Thymus (tissue), 11 donors: Measurements from ENCODE around the gene AP4B1. TPM values are rescaled to one million over a fixed set of nuclear protein-coding genes. Genes with fewer than 3 reads are reported as not detected.
A peak's percentile ranks its signal among the peaks of the same experiment; 100 is the strongest.

Experiments
- DNase-seq, 9 donors: peaks; one replicate each; pipeline ENCODE4 v3.0.0-alpha.2; 2013; ENCODE audit warnings: low spot score in 9 of 9, low read depth in 6 of 9, missing footprints in 1 of 9
- H3K27ac ChIP-seq, 2 donors: one replicate each; pipeline ENCODE4 v1.5.1; 2013; ENCODE audit warnings: control low read depth in 1 of 2, low read depth in 1 of 2, low read length in 1 of 2, mild to moderate bottlenecking in 1 of 2, moderate library complexity in 1 of 2
- H3K27me3 ChIP-seq, 2 donors: one replicate each; pipeline ENCODE4 v1.5.1; 2013; ENCODE audit warnings: low read length in 1 of 2; ENCODE audit not compliant: control insufficient read depth in 2 of 2, insufficient read depth in 1 of 2
- H3K36me3 ChIP-seq, 2 donors: one replicate each; pipeline ENCODE4 v1.5.1; 2013; ENCODE audit warnings: low read length in 1 of 2, mild to moderate bottlenecking in 1 of 2, moderate library complexity in 1 of 2; ENCODE audit not compliant: control insufficient read depth in 2 of 2, insufficient read depth in 2 of 2
- H3K4me1 ChIP-seq, 2 donors: one replicate each; pipeline ENCODE4 v1.5.1; 2013; ENCODE audit warnings: low read length in 2 of 2; ENCODE audit not compliant: control insufficient read depth in 2 of 2, insufficient read depth in 2 of 2
- H3K4me3 ChIP-seq, 2 donors: one replicate each; pipeline ENCODE4 v1.5.1; 2013; ENCODE audit warnings: low read length in 2 of 2, control low read depth in 1 of 2, mild to moderate bottlenecking in 1 of 2
- H3K9me3 ChIP-seq, 2 donors: one replicate each; pipeline ENCODE4 v1.5.1; 2013; ENCODE audit warnings: low read length in 1 of 2, mild to moderate bottlenecking in 1 of 2; ENCODE audit not compliant: control insufficient read depth in 2 of 2, insufficient read depth in 1 of 2
- WGBS: extraction: QIAGEN DNeasy Blood & Tissue Kit; methylation state at CpG from one replicate; pipeline ENCODE4 v1.1.7; 2013; 5-methylcytosine and 5-hydroxymethylcytosine counted together
- polyA plus RNA-seq: library from polyadenylated mRNA; stranded (reverse); fragments of 200-250 nt; gene quantifications from one replicate; pipeline ENCODE4 v1.2.3, GENCODE V29; 2013
- total RNA-seq: library from RNA; stranded (reverse); fragments of 120-200 nt; gene quantifications from one replicate; pipeline ENCODE4 v1.2.4, GENCODE V29; 2013
- donor health status: healthy.

Gene AP4B1
- total and polyA plus RNA-seq, 2 donors: 20.0 to 55.1 TPM

DNA sequence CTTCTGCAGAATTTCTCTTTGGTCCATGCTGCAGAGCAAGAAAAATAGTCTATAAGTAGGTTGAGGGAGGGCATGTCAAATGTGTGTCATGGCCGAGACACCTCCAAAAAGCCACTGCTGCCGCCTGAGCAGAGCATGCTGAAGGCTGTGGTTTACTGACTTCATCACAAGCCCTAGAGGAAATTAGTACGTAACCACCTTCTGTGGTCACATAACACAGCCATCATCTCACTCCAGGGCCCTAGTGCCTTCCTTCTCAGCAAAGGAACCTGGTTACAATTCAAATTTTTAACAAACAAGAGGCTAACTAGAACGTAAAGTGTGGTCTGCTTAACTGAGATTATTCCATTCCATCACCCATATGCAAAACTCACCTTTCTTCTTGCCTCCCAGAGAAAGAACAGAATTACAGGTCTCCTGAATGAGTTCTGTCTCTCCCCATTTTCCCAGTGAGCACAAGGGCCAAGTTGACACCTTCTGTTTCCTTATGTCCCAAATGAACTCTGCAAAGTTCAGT lies 32.9 kb downstream of the AP4B1 start, which contains the start of gene PTPN22:
Gene PTPN22, minus strand, starts transcription at position 116 of the 517 bp plus-strand sequence.
- peak within 1 kb of the TSS; percentile 44 to 67 for H3K4me3 ChIP-seq
- DNase-seq: peak; percentile 63 to 93 (median 80)
- H3K36me3 ChIP-seq: no peaks in the 10 kb centered on the region
- 3% methylated on average over 4 of the region's 4 CpGs for WGBS
- H3K4me1 ChIP-seq: peaks cover 16 to 32% of the 10 kb centered on the region in 2 donors
- H3K27me3 ChIP-seq: no peaks in the 10 kb centered on the region
- H3K9me3 ChIP-seq: no peaks in the 10 kb centered on the region
- peak within 1 kb of the TSS; percentile 75 to 93 for H3K27ac ChIP-seq

DNA sequence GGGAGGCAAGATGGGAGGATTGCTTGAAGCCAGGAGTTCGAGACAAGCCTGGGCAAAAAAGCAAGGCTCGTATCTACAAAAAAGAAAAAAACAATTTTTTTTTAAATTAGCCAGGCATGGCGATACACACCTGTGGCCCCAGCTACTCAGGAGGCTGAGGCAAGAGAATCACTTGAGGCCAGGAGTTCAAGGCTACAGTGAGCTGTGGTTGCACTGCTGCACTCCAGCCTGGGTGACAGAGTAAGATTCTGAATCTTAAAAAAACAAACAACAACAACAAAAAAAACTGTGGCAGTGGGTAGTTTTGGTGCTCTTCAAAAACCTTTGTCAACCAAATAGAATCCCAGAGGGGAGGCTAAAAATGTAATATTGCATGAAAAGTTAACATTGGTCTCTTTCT lies 33.8 kb downstream of the AP4B1 start:
- peaks cover 16 to 32% of the 10 kb centered on the region in 2 donors for H3K4me1 ChIP-seq
- 59% methylated on average over 3 of the region's 3 CpGs for WGBS
- H3K27me3 ChIP-seq: no peaks in the 10 kb centered on the region
- no peaks in the 10 kb centered on the region for H3K9me3 ChIP-seq
- H3K27ac ChIP-seq: peak overlapping the region; percentile 46 to 93
- no peaks in the 10 kb centered on the region for H3K36me3 ChIP-seq
- peak overlapping the region; percentile 44 to 67 for H3K4me3 ChIP-seq
- peak in 1 of 9 donors; percentile 40 for DNase-seq

DNA sequence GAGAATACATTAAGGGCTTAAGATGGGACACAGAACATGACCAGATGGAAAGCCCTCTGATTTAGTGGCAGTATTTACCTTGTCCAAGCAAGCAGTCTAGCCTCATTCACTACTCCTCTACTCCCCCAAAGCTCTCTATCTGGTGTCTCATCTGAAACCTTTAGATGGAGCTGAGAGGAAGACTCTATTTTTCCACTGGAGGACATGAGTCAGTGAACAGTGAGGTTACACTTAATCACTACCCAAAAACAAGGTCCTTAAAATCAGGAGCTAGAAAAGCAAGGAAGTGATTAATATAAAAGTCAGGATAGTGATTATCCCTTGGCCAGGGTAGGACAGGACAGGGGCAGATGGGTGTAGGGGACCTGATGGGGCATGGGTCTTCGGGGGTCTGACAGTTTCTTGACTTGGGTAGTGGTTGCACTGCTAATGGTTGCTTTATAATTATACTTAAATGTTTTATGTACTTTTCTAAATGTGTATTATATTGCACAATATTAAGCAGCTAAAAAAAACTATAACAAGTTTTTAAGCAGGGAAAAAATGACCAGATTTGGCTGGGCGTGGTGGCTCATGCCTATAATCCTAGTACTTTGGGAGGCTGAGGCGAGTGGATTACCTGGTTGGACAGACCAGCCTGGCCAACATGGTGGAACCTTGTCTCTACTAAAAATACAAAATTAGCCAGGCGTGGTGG lies 36.1 kb downstream of the AP4B1 start:
- H3K4me3 ChIP-seq: no peak overlapping the region
- no peaks in the 10 kb centered on the region for H3K27me3 ChIP-seq
- 97% methylated on average over 4 of the region's 4 CpGs for WGBS
- no peak for DNase-seq
- no peak overlapping the region for H3K27ac ChIP-seq
- no peaks in the 10 kb centered on the region for H3K9me3 ChIP-seq
- H3K36me3 ChIP-seq: peaks cover 0 to 3% of the 10 kb centered on the region in 2 donors
- H3K4me1 ChIP-seq: peaks cover 16 to 24% of the 10 kb centered on the region in 2 donors

DNA sequence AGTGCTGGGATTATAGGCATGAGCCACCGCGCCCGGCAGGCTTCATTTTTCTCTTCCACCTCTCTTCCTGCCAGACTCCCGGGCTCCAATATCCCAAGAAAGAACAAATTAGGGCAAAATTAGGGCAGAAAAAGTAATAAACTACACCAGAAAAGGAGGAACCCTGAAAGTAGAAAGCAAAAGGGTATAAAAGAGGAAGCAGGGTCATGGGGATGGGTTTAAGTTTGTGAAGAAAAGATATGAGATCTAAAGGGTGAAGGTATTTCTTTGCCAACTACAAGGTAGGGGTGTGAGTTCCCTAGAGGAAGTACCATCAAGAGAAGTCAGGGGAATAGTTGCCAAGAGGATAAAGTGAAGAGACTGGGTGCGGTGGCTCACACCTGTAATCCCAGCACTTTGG lies 43.0 kb downstream of the AP4B1 start:
- no peaks in the 10 kb centered on the region for H3K27me3 ChIP-seq
- DNase-seq: no peak
- H3K9me3 ChIP-seq: no peaks in the 10 kb centered on the region
- WGBS: 98% methylated on average over 5 of the region's 5 CpGs
- peaks cover 9 to 11% of the 10 kb centered on the region in 2 donors for H3K36me3 ChIP-seq
- H3K27ac ChIP-seq: no peak overlapping the region
- no peak overlapping the region for H3K4me3 ChIP-seq
- peaks cover 0 to 2% of the 10 kb centered on the region in 2 donors for H3K4me1 ChIP-seq

DNA sequence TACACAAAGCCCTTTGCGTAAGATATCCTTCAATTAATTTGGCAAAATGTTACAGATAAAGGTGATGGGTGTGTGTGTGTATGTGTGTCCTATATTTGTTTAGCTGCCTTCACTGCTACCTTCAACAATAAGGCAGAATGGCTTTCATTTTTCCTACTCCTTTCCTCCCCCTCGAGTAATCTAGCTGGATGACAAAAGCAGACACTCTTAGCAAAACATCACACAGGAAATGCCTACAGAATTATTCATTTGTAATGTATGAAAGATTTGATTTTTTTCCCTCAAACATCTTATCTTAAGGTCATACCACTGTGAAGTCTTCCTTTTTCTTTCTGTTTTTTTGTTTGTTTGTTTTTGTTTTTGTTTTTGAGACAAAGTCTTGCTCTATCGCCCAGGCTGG lies 43.7 kb downstream of the AP4B1 start:
- H3K27me3 ChIP-seq: no peaks in the 10 kb centered on the region
- H3K27ac ChIP-seq: no peak overlapping the region
- 74% methylated on average over 3 of the region's 3 CpGs for WGBS
- H3K36me3 ChIP-seq: peaks cover 13 to 15% of the 10 kb centered on the region in 2 donors
- no peak overlapping the region for H3K4me3 ChIP-seq
- no peak for DNase-seq
- no peaks in the 10 kb centered on the region for H3K9me3 ChIP-seq
- H3K4me1 ChIP-seq: peaks cover 0 to 2% of the 10 kb centered on the region in 2 donors

DNA sequence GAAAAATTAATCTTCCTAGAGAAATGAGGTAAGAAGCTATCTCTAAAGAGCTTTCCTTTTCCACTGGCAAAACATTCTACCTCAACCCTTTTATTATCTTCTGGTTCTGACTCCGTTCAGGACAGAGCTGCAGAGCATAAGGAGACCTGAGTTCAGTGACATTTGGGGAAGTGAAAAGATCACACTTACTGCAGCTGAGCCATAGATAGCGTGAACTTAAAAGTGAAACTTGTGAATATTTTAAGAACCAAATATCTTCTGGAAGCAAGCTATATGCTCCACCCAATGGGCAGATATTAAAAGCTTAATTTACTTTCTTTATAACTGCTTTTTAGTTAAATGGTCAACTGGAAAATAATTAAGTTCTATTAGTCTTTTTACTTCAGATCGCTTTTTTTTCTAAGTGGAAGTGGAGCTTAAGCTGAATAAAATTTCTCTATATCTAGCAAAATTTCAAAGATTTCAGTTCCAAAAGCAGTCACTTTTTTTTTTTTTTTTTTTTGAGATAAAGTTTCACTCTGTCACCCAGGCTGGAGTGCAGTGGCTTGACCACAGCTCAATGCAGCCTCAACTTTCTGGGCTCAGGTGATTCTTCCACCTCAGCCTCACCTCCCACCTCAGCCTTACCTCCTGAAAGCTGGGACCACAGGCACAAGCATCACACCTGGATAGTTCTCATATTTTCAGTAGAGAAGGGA lies 45.0 kb downstream of the AP4B1 start:
- peaks cover 22 to 23% of the 10 kb centered on the region in 2 donors for H3K36me3 ChIP-seq
- no peaks in the 10 kb centered on the region for H3K9me3 ChIP-seq
- H3K27me3 ChIP-seq: no peaks in the 10 kb centered on the region
- WGBS: 37% methylated on average over 3 of the region's 3 CpGs
- no peak overlapping the region for H3K4me3 ChIP-seq
- no peak overlapping the region for H3K27ac ChIP-seq
- DNase-seq: no peak
- peaks cover 0 to 2% of the 10 kb centered on the region in 2 donors for H3K4me1 ChIP-seq

DNA sequence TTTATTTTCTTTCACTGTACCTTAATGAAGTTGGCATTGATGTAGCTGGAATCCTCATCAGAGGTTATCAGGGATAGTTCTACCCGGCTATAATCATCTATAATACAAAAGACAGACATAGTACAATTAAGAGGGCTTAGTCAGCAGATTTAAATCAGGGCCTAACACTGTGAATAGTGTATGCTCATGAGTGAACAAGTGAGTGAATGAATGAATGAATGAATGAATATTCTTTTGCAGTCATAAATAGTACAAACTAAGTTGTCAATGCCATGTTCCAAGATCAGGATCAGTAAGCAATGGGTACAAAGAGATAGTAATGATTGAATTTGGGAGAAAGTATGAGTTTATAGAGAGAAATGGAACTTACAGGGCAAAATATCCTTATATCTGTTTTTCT lies 45.6 kb downstream of the AP4B1 start:
- no peak overlapping the region for H3K4me3 ChIP-seq
- 97% methylated on average over 1 of the region's 1 CpG for WGBS

DNA sequence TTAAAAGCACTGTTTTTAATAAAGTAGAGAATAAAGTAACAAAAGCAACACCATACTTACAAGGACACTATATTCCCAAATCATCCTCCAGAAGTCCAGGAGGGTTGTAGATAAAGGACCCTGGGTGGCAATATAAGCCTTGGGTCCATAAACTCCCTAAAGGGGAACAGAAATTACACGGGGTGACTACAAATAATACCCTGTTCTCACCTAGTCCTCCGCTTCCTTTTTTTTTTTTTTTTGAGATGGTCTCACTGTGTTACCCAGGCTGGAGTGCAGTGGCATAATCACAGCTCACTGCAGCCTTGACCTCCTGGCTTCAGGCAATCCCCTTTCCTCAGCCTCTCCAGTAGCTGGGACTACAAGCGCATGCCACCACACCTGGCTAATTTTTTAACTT lies 46.2 kb downstream of the AP4B1 start:
- Histone ChIP-seq H3K27ac (no peak overlapping the region), H3K9me3 (no peaks in the 10 kb centered on the region), H3K4me1 (peaks cover 0 to 2% of the 10 kb centered on the region in 2 donors), H3K4me3 (no peak overlapping the region), H3K36me3 (peaks cover 24 to 25% of the 10 kb centered on the region in 2 donors), H3K27me3 (no peaks in the 10 kb centered on the region)
- WGBS: 77% methylated on average over 3 of the region's 3 CpGs
- DNase-seq: no peak

More for the DNA sequence above, 45.6 kb downstream of the AP4B1 start:
- Histone ChIP-seq H3K9me3 (no peaks in the 10 kb centered on the region), H3K36me3 (peaks cover 24 to 25% of the 10 kb centered on the region in 2 donors), H3K4me1 (peaks cover 0 to 2% of the 10 kb centered on the region in 2 donors), H3K27me3 (no peaks in the 10 kb centered on the region), H3K27ac (no peak overlapping the region)
- no peak for DNase-seq

DNA sequence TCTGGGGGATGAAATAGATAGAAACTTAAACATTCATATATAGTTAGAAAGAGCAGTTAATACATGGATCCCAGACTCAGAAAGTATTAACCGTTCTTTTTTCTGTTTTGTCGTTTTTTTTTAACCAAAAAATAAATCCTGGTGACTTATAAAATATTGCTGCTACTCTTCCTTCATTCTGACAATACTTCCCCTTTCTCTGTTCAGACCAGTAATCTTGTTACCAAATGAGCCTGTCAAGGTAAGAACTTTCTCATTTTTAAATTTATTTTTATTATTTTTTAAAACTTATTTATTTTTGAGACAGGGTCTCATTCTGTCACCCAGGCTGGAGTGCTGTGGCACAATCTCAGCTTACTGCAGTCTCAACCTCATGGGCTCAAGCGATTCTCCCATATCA lies 46.8 kb downstream of the AP4B1 start:
- peaks cover 0 to 2% of the 10 kb centered on the region in 2 donors for H3K4me1 ChIP-seq
- WGBS: 39% methylated on average over 3 of the region's 3 CpGs
- H3K27ac ChIP-seq: no peak overlapping the region

More for the DNA sequence above, 46.8 kb downstream of the AP4B1 start:
- peaks cover 24 to 25% of the 10 kb centered on the region in 2 donors for H3K36me3 ChIP-seq
- DNase-seq: no peak
- no peak overlapping the region for H3K4me3 ChIP-seq
- H3K9me3 ChIP-seq: no peaks in the 10 kb centered on the region
- no peaks in the 10 kb centered on the region for H3K27me3 ChIP-seq
